ENCODE results near the gene GARIN5A. TPM values are rescaled to one million over a fixed set of nuclear protein-coding genes. Genes with fewer than 3 reads are reported as not detected.

Gene GARIN5A
- total RNA-seq, 1 donor from 2014 or later = 2.0 TPM

- DNase-seq (ENCODE audit: extremely low spot score, unreplicated experiment) = no peak
- Mint-ChIP-seq H3K27me3 (ENCODE audit: unreplicated experiment) (no peaks in the 10 kb centered on the region), H3K9me3 (ENCODE audit: unreplicated experiment) (no peaks in the 10 kb centered on the region), H3K36me3 (ENCODE audit: unreplicated experiment) (peaks cover 24% of the 10 kb centered on the region), H3K4me1 (ENCODE audit: unreplicated experiment) (peaks cover 12% of the 10 kb centered on the region), H3K27ac (ENCODE audit: unreplicated experiment) (no peak overlapping the region), H3K4me3 (ENCODE audit: unreplicated experiment) (no peak overlapping the region)
- TF ChIP-seq CTCF (IDR thresholded peaks at IDR 0.05) = no peak
These were observed 4.9 kb upstream of the GARIN5A start for GRCh38 chr19:50481351-50482149.

- Mint-ChIP-seq H3K27ac (ENCODE audit: unreplicated experiment) (no peak overlapping the region), H3K9me3 (ENCODE audit: unreplicated experiment) (no peaks in the 10 kb centered on the region), H3K27me3 (ENCODE audit: unreplicated experiment) (no peaks in the 10 kb centered on the region), H3K36me3 (ENCODE audit: unreplicated experiment) (peaks cover 24% of the 10 kb centered on the region), H3K4me1 (ENCODE audit: unreplicated experiment) (peaks cover 16% of the 10 kb centered on the region), H3K4me3 (ENCODE audit: unreplicated experiment) (no peak overlapping the region)
- no peak for TF ChIP-seq CTCF (IDR thresholded peaks at IDR 0.05)
- DNase-seq (ENCODE audit: extremely low spot score, unreplicated experiment) = no peak
These were observed 3.8 kb upstream of the GARIN5A start for GRCh38 chr19:50480281-50481111.

GRCh38 chr19:50479761-50480251, 3.2 kb upstream of the GARIN5A start:
- Mint-ChIP-seq H3K27ac (ENCODE audit: unreplicated experiment) (no peak overlapping the region), H3K4me3 (ENCODE audit: unreplicated experiment) (no peak overlapping the region), H3K4me1 (ENCODE audit: unreplicated experiment) (peaks cover 16% of the 10 kb centered on the region), H3K9me3 (ENCODE audit: unreplicated experiment) (no peaks in the 10 kb centered on the region), H3K27me3 (ENCODE audit: unreplicated experiment) (no peaks in the 10 kb centered on the region), H3K36me3 (ENCODE audit: unreplicated experiment) (peaks cover 17% of the 10 kb centered on the region)
- TF ChIP-seq CTCF (IDR thresholded peaks at IDR 0.05) = no peak
- DNase-seq (ENCODE audit: extremely low spot score, unreplicated experiment) = no peak

- no peaks in the 10 kb centered on the region for H3K27me3 Mint-ChIP-seq (ENCODE audit: unreplicated experiment)
- H3K4me3 Mint-ChIP-seq (ENCODE audit: unreplicated experiment) = no peak overlapping the region
- peaks cover 16% of the 10 kb centered on the region for H3K36me3 Mint-ChIP-seq (ENCODE audit: unreplicated experiment)
- H3K9me3 Mint-ChIP-seq (ENCODE audit: unreplicated experiment) = no peaks in the 10 kb centered on the region
- no peak for DNase-seq (ENCODE audit: extremely low spot score, unreplicated experiment)
- no peak overlapping the region for H3K27ac Mint-ChIP-seq (ENCODE audit: unreplicated experiment)
- TF ChIP-seq CTCF (IDR thresholded peaks at IDR 0.05) = peak; percentile 58
- H3K4me1 Mint-ChIP-seq (ENCODE audit: unreplicated experiment) = peaks cover 16% of the 10 kb centered on the region
These were observed 2.5 kb upstream of the GARIN5A start for GRCh38 chr19:50478901-50479715.

All from osteocyte (in vitro differentiated cells).